ENCODE data around the gene STX3. TPM values are rescaled to one million over a fixed set of nuclear protein-coding genes. Genes with fewer than 3 reads are reported as not detected.

The STX3 gene
- total and polyA plus RNA-seq, 2 of the 8 experiments (the other 6 are each of a cell fraction or from before 2014, with no cell fraction given): 50.5 to 56.1 TPM

DNA sequence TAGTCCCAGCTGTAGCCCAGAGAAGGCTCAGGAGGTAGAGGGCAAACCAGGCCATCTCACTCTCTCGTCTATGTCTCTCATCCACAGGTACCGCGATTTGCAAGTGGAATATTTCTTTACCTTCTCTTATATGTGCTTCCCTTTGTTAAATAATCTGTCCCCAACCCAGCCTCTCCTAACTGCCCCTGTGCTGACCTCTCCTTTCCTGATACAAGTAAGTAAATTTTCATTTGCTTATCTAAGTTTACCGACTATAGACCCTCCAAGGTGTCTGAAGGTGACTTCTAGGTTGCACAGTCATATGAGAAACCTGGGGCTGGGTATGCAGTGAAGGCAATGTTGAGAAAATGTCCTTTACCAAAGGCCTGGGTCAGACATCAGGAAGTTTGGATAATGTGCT, 90.2 kb downstream of the STX3 start, which contains the start of gene CBLIF (continued):
- TF ChIP-seq, protein P1, sequence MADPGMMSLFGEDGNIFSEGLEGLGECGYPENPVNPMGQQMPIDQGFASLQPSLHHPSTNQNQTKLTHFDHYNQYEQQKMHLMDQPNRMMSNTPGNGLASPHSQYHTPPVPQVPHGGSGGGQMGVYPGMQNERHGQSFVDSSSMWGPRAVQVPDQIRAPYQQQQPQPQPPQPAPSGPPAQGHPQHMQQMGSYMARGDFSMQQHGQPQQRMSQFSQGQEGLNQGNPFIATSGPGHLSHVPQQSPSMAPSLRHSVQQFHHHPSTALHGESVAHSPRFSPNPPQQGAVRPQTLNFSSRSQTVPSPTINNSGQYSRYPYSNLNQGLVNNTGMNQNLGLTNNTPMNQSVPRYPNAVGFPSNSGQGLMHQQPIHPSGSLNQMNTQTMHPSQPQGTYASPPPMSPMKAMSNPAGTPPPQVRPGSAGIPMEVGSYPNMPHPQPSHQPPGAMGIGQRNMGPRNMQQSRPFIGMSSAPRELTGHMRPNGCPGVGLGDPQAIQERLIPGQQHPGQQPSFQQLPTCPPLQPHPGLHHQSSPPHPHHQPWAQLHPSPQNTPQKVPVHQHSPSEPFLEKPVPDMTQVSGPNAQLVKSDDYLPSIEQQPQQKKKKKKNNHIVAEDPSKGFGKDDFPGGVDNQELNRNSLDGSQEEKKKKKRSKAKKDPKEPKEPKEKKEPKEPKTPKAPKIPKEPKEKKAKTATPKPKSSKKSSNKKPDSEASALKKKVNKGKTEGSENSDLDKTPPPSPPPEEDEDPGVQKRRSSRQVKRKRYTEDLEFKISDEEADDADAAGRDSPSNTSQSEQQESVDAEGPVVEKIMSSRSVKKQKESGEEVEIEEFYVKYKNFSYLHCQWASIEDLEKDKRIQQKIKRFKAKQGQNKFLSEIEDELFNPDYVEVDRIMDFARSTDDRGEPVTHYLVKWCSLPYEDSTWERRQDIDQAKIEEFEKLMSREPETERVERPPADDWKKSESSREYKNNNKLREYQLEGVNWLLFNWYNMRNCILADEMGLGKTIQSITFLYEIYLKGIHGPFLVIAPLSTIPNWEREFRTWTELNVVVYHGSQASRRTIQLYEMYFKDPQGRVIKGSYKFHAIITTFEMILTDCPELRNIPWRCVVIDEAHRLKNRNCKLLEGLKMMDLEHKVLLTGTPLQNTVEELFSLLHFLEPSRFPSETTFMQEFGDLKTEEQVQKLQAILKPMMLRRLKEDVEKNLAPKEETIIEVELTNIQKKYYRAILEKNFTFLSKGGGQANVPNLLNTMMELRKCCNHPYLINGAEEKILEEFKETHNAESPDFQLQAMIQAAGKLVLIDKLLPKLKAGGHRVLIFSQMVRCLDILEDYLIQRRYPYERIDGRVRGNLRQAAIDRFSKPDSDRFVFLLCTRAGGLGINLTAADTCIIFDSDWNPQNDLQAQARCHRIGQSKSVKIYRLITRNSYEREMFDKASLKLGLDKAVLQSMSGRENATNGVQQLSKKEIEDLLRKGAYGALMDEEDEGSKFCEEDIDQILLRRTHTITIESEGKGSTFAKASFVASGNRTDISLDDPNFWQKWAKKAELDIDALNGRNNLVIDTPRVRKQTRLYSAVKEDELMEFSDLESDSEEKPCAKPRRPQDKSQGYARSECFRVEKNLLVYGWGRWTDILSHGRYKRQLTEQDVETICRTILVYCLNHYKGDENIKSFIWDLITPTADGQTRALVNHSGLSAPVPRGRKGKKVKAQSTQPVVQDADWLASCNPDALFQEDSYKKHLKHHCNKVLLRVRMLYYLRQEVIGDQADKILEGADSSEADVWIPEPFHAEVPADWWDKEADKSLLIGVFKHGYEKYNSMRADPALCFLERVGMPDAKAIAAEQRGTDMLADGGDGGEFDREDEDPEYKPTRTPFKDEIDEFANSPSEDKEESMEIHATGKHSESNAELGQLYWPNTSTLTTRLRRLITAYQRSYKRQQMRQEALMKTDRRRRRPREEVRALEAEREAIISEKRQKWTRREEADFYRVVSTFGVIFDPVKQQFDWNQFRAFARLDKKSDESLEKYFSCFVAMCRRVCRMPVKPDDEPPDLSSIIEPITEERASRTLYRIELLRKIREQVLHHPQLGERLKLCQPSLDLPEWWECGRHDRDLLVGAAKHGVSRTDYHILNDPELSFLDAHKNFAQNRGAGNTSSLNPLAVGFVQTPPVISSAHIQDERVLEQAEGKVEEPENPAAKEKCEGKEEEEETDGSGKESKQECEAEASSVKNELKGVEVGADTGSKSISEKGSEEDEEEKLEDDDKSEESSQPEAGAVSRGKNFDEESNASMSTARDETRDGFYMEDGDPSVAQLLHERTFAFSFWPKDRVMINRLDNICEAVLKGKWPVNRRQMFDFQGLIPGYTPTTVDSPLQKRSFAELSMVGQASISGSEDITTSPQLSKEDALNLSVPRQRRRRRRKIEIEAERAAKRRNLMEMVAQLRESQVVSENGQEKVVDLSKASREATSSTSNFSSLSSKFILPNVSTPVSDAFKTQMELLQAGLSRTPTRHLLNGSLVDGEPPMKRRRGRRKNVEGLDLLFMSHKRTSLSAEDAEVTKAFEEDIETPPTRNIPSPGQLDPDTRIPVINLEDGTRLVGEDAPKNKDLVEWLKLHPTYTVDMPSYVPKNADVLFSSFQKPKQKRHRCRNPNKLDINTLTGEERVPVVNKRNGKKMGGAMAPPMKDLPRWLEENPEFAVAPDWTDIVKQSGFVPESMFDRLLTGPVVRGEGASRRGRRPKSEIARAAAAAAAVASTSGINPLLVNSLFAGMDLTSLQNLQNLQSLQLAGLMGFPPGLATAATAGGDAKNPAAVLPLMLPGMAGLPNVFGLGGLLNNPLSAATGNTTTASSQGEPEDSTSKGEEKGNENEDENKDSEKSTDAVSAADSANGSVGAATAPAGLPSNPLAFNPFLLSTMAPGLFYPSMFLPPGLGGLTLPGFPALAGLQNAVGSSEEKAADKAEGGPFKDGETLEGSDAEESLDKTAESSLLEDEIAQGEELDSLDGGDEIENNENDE (IDR thresholded peaks at IDR 0.05; ENCODE audit: insufficient replicate concordance, low read length): no peak
- TF ChIP-seq, protein P2, sequence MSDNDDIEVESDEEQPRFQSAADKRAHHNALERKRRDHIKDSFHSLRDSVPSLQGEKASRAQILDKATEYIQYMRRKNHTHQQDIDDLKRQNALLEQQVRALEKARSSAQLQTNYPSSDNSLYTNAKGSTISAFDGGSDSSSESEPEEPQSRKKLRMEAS (IDR thresholded peaks at IDR 0.05): no peak
- TF ChIP-seq ASH2L (IDR thresholded peaks at IDR 0.05; ENCODE audit: low read length) (no peak), CBX8 (IDR thresholded peaks at IDR 0.05; ENCODE audit: borderline replicate concordance, low read depth, low read length) (no peak), PHF8 (conservative IDR thresholded peaks at IDR 0.05; ENCODE audit: low read depth, low read length) (no peak), RFX5 (IDR thresholded peaks at IDR 0.05; ENCODE audit: borderline replicate concordance, low read depth, low read length) (no peak), ZNF274 (IDR thresholded peaks at IDR 0.05; ENCODE audit: borderline replicate concordance, extremely low read depth, low read length) (no peak), TCF12 (IDR thresholded peaks at IDR 0.05; ENCODE audit: low read depth, low read length) (no peak), TAF7 (optimal IDR thresholded peaks at IDR 0.05; ENCODE audit: borderline replicate concordance, low read depth, low read length) (no peak), KDM5A (IDR thresholded peaks at IDR 0.05; ENCODE audit: low read length) (no peak), SP2 (IDR thresholded peaks at IDR 0.05; ENCODE audit: low read length) (no peak)
- TF ChIP-seq, protein P3, sequence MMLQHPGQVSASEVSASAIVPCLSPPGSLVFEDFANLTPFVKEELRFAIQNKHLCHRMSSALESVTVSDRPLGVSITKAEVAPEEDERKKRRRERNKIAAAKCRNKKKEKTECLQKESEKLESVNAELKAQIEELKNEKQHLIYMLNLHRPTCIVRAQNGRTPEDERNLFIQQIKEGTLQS (IDR thresholded peaks at IDR 0.05; ENCODE audit: insufficient read depth, low read depth, low read length): no peak

Measured in H1 (cell line).